Stimulated activated CD4-positive, alpha-beta T cell treated with anti-CD3 and anti-CD28 coated beads, Interleukin-12 subunit alpha, Interleukin-12 subunit beta, amount 100 ng/mL, for 4 hours (primary cell): ENCODE data around the gene DDX56.
"Not testable (repeated sequence)": the region's sequence is repeated elsewhere in the genome, so short reads cannot be mapped to it uniquely, and the experiment has no call there.

Experiments
- DNase-seq: peaks from one replicate; pipeline ENCODE4 v3.0.0-alpha.2; 2020

DDX56 gene

GRCh38 chr7:44573464-44574286, at the start of gene DDX56:
Gene DDX56 (minus strand): TSS chr7:44573908. CDS start chr7:44573895, 13 bp downstream.
- peak; percentile 93 for DNase-seq

DNA sequence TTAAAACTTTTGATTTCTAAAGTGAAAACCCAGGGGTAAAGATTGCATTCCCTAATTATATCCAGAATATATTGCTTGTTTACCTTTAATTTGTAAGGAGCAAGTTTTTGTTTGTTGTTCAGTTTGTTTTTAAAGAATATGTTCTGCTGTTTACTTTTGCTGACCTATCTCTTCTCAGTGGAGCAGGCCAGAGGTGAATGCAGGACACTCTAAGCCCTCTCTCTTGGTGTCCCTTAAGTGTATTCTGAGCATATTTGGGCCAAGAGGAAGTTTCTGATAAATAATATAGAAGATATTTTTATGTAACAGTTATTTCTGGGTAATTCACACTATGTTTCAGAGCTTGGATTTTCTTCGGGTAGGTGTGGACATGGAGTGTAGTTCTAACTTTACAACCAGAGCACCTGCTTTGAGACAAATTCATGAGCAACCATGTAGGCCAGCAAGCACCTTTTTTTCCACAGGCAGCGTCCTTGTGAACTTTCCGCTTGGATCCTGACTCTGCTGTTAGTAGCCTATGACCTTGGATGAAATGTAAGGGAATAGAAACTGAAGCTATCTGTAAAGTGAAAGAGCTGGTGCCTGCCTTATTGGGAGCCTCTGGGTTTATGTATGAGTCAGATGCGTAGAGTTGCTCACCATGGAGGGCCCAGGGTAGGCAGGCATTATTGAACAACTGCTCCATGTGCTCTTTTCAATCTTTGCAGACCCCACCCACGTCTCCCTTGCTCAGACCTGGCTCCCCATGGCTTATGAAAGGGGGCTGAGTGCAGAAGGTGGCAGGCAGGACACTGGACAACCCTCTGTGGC, 48.8 kb upstream of the DDX56 start:
- peak; percentile 30 for DNase-seq

GRCh38 chr7:44621750-44622103, 48.0 kb upstream of the DDX56 start:
- no peak for DNase-seq

- DNase-seq: no peak
Observed at GRCh38 chr7:44621034-44621749, 47.5 kb upstream of the DDX56 start.

DNA sequence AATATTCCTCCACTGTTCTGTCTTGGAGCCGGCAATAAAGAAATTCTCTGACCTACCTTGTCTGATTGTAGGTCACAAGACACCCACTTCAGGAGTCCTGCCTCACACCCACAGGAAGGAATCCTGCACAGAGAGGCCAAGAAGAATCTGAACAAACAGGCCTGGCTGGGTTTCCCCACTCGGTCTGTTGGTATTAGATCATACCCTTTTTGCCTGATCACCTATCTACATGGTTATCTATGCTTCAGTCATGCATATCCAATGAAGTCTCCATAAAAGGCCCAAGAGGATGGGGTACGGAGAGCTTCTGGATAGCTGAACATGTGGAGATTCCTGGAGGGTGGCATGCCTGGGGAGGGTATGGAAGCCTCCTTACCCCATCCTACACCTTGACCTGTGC, 45.0 kb upstream of the DDX56 start:
- no peak for DNase-seq

DNA sequence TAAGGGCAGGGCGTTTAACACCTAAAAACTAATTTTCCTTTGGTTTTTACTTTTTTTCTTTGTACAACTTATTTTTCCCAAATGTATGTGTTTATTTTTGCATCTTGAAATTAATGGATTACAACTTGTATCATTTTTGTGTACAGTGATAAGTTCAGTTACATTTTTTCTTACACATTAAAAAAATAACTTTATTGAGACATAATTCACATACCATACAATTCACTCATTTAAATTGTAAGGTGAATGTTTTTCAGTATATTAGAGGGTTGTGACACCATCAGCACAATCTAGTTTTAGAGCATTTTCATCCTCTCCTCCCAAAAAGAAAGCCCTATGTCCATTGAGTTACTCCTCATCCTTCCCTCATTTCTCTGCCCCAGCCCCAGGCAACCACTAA, 44.3 kb upstream of the DDX56 start:
- no peak for DNase-seq

DNA sequence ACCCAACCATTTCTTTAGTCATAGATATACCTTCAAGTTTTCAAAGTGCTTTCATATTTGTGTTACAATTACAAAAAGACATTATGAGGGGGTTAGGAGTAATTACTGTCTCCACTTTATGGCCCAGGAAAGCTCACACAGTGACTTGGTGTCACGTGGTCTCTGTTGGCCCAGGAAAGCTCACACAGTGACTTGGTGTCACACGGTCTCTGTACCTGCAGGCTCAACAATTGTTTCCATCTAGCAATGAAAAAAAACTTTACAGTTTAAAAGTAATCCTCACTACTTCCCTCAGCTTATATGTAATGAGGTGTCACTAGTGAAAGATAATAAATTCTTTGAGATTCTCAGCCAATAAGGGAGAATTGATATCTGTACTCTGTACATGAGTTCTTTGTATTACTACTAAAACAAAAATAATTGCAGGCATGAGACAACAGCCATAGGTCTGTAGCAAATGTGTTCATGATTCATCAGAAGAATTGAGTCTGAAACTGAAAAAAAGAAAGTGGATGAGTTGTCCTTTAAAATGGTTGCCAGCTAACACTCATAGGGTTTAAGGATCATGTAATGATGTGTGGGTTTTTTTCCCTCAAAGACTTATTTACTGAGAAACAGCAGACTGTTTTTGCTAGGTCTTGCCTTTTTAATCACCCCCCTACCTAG, 43.6 kb upstream of the DDX56 start:
- no peak for DNase-seq

GRCh38 chr7:44616545-44616944, 42.8 kb upstream of the DDX56 start:
- DNase-seq: no peak

DNA sequence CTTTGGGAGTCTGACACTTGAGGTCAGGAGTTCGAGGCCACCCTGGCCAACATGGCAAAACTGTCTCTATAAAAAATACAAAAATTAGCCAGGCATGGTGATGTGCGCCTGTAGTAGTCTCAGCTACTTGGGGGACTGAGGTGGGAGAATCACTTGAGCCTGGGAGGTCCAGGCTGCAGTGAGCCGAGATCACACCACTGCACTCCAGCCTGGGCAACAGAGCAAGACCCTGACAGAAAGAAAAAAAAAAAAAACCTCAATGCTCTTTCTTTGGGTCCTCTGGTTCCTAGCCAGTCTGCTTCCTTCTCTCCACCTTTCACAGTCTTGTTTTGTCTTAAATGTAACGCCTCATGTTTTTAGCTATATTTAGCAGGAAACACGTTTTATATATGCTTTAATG, 42.1 kb upstream of the DDX56 start:
- no peak for DNase-seq

DNA sequence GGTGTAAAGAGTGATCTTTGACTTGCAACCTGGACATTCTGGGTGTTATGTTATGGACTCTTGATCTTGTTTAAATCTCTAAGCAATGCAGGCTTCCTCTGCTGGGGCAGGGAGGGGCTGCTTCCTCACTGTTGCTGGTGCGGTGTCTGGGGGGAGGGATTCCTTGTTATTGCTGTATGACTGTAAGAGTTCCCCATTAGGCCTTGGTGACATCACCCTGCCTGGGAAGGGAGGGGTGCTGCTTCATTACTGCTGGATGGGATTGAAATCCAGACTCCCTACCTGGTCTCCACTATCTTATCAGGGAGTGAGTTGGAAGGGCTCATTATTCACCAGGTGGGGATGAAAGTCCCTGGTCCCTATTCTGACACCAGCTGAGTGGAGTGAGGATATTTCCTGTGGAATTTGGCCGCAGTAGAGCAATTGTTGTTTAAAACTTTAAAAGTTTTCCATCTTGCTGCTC, 41.5 kb upstream of the DDX56 start:
- no peak for DNase-seq

- DNase-seq: no peak
Observed at GRCh38 chr7:44609829-44610228, 36.1 kb upstream of the DDX56 start.

DNA sequence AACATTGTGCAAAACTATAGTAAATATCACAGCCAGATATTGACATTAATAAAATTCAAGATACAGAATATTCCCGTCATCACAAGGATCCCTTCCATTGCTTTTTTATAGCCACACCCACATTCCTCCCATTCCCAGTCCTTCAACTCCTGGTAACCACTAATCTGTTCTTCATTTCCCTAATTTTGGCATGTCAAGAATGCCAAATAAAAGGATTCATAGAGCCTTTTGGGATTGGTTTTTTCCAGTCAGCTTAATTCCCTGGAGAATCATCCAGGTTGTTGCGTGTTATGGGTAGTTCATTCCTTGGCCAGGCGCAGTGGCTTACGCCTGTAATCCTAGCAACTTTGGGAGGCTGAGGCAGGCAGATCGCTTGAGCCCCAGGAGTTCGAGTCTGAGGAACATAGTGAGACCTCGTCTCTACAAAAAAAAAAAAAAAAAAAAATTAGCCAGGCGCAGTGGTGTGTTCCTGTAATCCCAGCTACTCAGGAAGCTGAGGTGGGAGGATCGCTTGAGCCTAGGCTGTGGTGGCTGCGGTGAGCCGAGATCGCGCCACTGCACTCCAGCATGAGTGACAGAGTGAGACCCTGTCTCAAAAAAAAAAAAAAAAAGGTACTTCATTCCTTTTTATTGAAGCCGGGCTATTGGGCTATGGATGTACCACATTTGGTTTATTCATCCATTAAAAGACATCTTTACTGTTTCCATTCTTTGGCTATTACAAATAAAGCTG, 35.4 kb upstream of the DDX56 start:
- DNase-seq: no peak

DNA sequence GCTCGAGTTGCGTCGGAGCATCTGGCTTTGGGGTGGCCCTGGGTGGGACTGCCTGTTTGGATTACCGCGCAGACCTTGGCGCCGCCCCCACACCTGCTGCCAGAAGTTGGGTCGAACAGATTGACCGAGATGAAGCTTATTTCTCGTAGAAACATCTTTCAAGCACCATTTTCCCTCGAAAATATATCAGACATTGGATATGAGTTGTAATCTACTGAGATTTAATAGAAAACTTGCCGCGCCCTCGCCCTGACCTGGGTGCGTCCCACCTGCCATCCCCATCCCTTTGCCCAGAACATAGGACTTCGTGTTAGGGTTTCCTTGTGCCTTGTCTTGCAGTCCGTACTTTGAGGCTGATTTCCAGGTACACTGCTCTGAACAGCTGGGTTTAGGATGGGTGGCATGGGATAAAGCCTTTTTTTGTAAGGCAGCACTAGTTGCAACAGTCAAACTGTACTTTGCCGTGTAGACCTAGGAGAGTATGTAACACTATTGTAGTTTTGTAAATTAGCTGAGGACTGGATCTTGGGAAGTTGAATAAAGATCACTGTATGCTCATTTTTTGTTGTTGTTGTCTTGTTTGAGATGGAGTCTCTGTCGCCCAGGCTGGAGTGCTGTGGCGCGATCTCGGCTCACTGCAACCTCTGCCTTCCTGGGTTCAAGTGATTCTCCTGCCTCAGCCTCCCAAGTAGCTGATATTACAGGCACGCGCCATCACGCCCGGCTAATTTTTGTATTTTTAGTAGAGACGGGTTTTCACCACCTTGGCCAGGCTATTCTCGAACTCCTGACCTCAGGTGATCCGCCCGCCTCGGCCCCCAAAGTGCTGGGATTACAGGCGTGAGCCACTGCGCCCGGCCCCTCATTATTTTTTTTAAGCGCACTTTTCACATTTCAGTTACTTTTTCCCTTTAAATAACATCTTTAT, 33.7 kb upstream of the DDX56 start:
- no peak for DNase-seq

GRCh38 chr7:44606341-44607140, 32.8 kb upstream of the DDX56 start, which contains the start of gene OGDH:
Gene OGDH (plus strand): TSS chr7:44606627. CDS start chr7:44624344, 17,717 bp downstream.
- DNase-seq: peak; percentile 99

GRCh38 chr7:44604941-44605340, 31.2 kb upstream of the DDX56 start:
- no peak for DNase-seq

- no peak for DNase-seq
Observed at GRCh38 chr7:44603193-44603592, 29.5 kb upstream of the DDX56 start.

- DNase-seq: no peak
Observed at GRCh38 chr7:44602576-44602910, 28.8 kb upstream of the DDX56 start.

DNA sequence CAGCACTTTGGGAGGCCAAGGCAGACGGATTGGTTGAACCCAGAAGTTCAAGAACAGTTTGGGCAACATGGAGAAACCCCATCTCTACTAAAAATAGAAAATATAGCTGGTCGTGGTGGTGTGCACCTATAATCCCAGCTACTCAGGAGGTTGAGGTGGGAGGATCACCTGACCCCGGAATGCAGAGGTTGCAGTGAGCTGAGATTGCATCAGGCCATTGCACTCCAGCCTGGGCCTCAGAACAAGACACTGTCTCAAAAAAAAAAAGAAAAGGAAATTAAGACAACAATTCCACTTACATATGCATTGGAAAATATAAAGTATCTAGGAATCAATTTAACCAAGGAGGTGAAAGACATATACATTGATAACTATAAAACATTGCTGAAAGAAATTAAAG, 25.5 kb upstream of the DDX56 start:
- DNase-seq: no peak

DNA sequence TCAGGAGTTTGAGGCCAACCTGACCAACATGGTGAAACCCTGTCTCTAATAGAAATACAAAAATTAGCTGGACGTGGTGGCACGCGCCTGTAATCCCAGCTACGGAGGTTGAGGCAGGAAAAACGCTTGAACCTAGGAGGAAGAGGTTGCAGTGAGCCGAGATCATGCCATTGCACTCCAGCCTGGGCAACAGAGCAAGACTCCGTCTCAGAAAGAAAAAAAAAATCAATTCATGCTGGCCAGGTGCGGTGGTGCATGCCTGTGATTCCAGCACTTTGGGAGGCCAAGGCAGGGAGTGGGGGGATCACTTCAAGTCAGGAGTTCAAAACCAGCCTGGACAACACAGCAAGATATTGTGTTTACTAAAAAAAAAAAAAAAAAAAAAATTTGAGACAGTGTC, 23.5 kb upstream of the DDX56 start:
- DNase-seq: not testable (repeated sequence)
